Measurements from ENCODE around the gene DYNC1LI2.

DNA sequence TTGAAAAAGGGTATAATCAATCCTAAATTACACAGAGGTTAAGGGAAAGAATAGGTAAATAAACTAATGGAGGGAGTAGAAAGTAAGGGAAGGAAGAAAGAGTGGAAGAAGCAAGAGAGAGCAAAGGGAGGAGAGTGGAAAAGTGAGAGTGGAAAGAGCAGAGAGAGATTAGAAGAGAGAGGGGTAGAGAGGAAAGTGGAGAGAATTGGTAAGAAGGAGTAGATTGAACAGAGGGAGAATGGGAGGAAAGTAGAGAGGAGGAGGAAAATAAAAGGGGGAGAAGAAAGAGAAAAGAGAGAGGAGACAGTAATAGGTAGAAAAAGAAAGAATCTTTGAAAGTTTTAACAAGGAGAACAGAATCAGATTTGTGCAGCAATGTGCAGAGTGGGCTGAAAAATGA is 25.0 kb upstream of the DYNC1LI2 start:
- TF ChIP-seq, protein P1, sequence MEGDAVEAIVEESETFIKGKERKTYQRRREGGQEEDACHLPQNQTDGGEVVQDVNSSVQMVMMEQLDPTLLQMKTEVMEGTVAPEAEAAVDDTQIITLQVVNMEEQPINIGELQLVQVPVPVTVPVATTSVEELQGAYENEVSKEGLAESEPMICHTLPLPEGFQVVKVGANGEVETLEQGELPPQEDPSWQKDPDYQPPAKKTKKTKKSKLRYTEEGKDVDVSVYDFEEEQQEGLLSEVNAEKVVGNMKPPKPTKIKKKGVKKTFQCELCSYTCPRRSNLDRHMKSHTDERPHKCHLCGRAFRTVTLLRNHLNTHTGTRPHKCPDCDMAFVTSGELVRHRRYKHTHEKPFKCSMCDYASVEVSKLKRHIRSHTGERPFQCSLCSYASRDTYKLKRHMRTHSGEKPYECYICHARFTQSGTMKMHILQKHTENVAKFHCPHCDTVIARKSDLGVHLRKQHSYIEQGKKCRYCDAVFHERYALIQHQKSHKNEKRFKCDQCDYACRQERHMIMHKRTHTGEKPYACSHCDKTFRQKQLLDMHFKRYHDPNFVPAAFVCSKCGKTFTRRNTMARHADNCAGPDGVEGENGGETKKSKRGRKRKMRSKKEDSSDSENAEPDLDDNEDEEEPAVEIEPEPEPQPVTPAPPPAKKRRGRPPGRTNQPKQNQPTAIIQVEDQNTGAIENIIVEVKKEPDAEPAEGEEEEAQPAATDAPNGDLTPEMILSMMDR (IDR thresholded peaks at IDR 0.05): no peak
- TF ChIP-seq POLR2A (IDR thresholded peaks at IDR 0.05): no peak
